HCT116 (cell line): ENCODE data around the gene RBKS. TPM values are rescaled to one million over a fixed set of nuclear protein-coding genes. Genes with fewer than 3 reads are reported as not detected.

Source experiments
- ATAC-seq: fragments of 200-7000 bp; cut with Tn5 transposase; 2 replicates; pipeline ENCODE4 v1.9.1; 2020; ENCODE audit warnings: mild to moderate bottlenecking, moderate library complexity
- BruUV-seq: library from RNA; stranded (reverse); fragments of 400-500 nt; replicated peaks from 2 replicates; lab custom pipeline; 2021; lab: Mats Ljungman, UMichigan
- CTCF ChIA-PET: fragments of 300-600 bp; sonication (Branson Sonifier 250); formaldehyde crosslinking; loops from one replicate; lab custom pipeline; 2021; ENCODE audit warnings: antibody characterized with exemption; lab: Charles Lee
- POLR2A ChIA-PET: fragments of 300-600, 350-600 bp; sonication (Branson Sonifier 250); formaldehyde crosslinking; loops from one replicate; lab custom pipeline; 2021; ENCODE audit warnings: antibody characterized with exemption; lab: Charles Lee
- RAD21 ChIA-PET, 2 experiments: fragments of 300-600 bp; sonication (Branson Sonifier 250); formaldehyde crosslinking; loops; one replicate each; lab custom pipeline; 2023; ENCODE audit warnings: low total read pairs in 2 of 2; ENCODE audit not compliant: uncharacterized antibody in 2 of 2, unreplicated experiment in 2 of 2, low non-redundant PET in 1 of 2; lab: Charles Lee
- DNase-seq: peaks from one replicate; pipeline ENCODE4 v3.0.0-alpha.2; 2010; ENCODE audit warnings: low read depth, low spot score
- H2AFZ ChIP-seq: fragments of 200-600 bp; shearing (Covaris generic), sonication (generic); 2 replicates; pipeline ENCODE4 v1.6.1; 2017; ENCODE audit warnings: low read depth, mixed run types, mixed read lengths, antibody characterized with exemption, low read length; ENCODE audit not compliant: poor library complexity, severe bottlenecking
- H3K27ac ChIP-seq: 2 replicates; pipeline ENCODE4 v1.5.1; 2012; ENCODE audit warnings: low read depth, low read length
- H3K27me3 ChIP-seq: fragments of 200-600 bp; sonication (generic); 2 replicates; pipeline ENCODE4 v1.6.1; 2016; ENCODE audit warnings: mixed run types, low read length, mixed read lengths; ENCODE audit not compliant: insufficient read depth
- H3K36me3 ChIP-seq, 2 experiments: fragments of 200-500 bp in 1 of 2; fragments of 200-600 bp in 1 of 2; sonication (Bioruptor generic) in 1 of 2; sonication (generic) in 1 of 2; 2 replicates each; pipeline versions ENCODE4 v1.5.1 to v1.6.1; 2014 to 2016; ENCODE audit warnings: low read length in 2 of 2, inconsistent platforms in 1 of 2, mixed read lengths in 1 of 2, mixed run types in 1 of 2; ENCODE audit not compliant: insufficient read depth in 2 of 2, control insufficient read depth in 1 of 2
- H3K4me1 ChIP-seq, 2 experiments: fragments of 200-600 bp in 1 of 2; sonication (generic) in 1 of 2; 2 replicates each; pipeline versions ENCODE4 v1.5.1 to v1.6.1; 2012 to 2017; ENCODE audit warnings: low read length in 2 of 2, inconsistent platforms in 1 of 2, mild to moderate bottlenecking in 1 of 2, mixed read lengths in 1 of 2, mixed run types in 1 of 2, moderate library complexity in 1 of 2; ENCODE audit not compliant: insufficient read depth in 2 of 2, control insufficient read depth in 1 of 2
- H3K4me2 ChIP-seq: fragments of 200-600 bp; sonication (generic); 2 replicates; pipeline ENCODE4 v1.6.1; 2017; ENCODE audit warnings: mixed run types, low read length, mixed read lengths
- H3K4me3 ChIP-seq, 2 experiments: fragments of 200-600 bp in 1 of 2; sonication (generic) in 1 of 2; replicated peaks in 1 of 2; 2 replicates each; pipeline ENCODE4 v1.5.1; 2011 to 2016; ENCODE audit warnings: low read length in 2 of 2, control low read depth in 1 of 2, low read depth in 1 of 2, mild to moderate bottlenecking in 1 of 2, mixed read lengths in 1 of 2, mixed run types in 1 of 2
- H3K79me2 ChIP-seq: fragments of 200-600 bp; sonication (generic); 2 replicates; pipeline ENCODE4 v1.6.1; 2017; ENCODE audit warnings: mild to moderate bottlenecking, mixed run types, low read length, moderate library complexity, mixed read lengths; ENCODE audit not compliant: insufficient read depth
- H3K9ac ChIP-seq: fragments of 200-600 bp; sonication (generic); 2 replicates; pipeline ENCODE4 v1.6.1; 2016; ENCODE audit warnings: low read length, mixed read lengths
- H3K9me2 ChIP-seq: fragments of 200-600 bp; sonication (generic), shearing (Covaris generic); 2 replicates; pipeline ENCODE4 v1.6.1; 2017; ENCODE audit warnings: mixed run types, mild to moderate bottlenecking, moderate library complexity; ENCODE audit not compliant: insufficient read depth
- H3K9me3 ChIP-seq, 2 experiments: fragments of 200-500 bp in 1 of 2; fragments of 200-600 bp in 1 of 2; sonication (Bioruptor generic) in 1 of 2; sonication (generic) in 1 of 2; 2 replicates each; pipeline ENCODE4 v1.6.1; 2014 to 2017; ENCODE audit warnings: low read length in 2 of 2, mixed read lengths in 2 of 2, inconsistent platforms in 1 of 2, low read depth in 1 of 2, mild to moderate bottlenecking in 1 of 2, mixed run types in 1 of 2, moderate library complexity in 1 of 2; ENCODE audit not compliant: control insufficient read depth in 1 of 2, insufficient read depth in 1 of 2
- H4K20me1 ChIP-seq: fragments of 200-600 bp; sonication (generic), shearing (Covaris generic); 2 replicates; pipeline ENCODE4 v1.6.1; 2017; ENCODE audit warnings: mixed run types, mild to moderate bottlenecking, moderate library complexity; ENCODE audit not compliant: insufficient read depth
- CBX3 ChIP-seq: IDR thresholded peaks from 2 replicates; pipeline ENCODE4 v1.6.1; 2012; ENCODE audit warnings: low read depth
- EZH2 ChIP-seq: fragments of 200-600 bp; sonication (generic); IDR thresholded peaks from 2 replicates; pipeline ENCODE4 v1.6.1; 2017; ENCODE audit warnings: antibody characterized with exemption, mixed run types
- FOSL1 ChIP-seq: IDR thresholded peaks from 2 replicates; pipeline ENCODE4 v1.6.1; 2012; ENCODE audit warnings: low read depth
- JUND ChIP-seq: IDR thresholded peaks from 2 replicates; pipeline ENCODE4 v1.6.1; 2012
- SP1 ChIP-seq: IDR thresholded peaks from 2 replicates; pipeline ENCODE4 v1.6.1; 2012; ENCODE audit warnings: low read depth
- TCF7L2 ChIP-seq: IDR thresholded peaks from 2 replicates; pipeline ENCODE4 v1.7.0; 2011; ENCODE audit warnings: borderline replicate concordance, inconsistent platforms; ENCODE audit not compliant: insufficient read depth, insufficient read length; ENCODE audit errors: extremely low read depth
- intact Hi-C: fragments of 100-400 bp; cut with micrococcal nuclease; formaldehyde crosslinking; loops from 2 replicates; pipeline ENCODE4 v1.10.0; 2022
- total RNA-seq: library from RNA; stranded (reverse); gene quantifications from one replicate; pipeline ENCODE4 v1.2.1, GENCODE V29; 2021; ENCODE audit not compliant: unreplicated experiment
- TF ChIP-seq, protein P1 (sequence below): IDR thresholded peaks from 2 replicates; pipeline ENCODE4 v1.6.1; 2012; ENCODE audit warnings: low read depth

Gene RBKS
- total RNA-seq, 1 experiment from 2014 or later, result 2.4 TPM

- Histone ChIP-seq H3K4me1 (peaks cover 12 to 18% of the 10 kb centered on the region in 2 experiments), H2AFZ (no peak overlapping the region), H3K27ac (no peak overlapping the region; the same call in 1 of the 2 replicates), H3K9me2 (no peaks in the 10 kb centered on the region; the same call in 1 of the 2 replicates), H3K4me3 (no peak overlapping the region), H3K79me2 (no peaks in the 10 kb centered on the region), H3K36me3 (no peaks in the 10 kb centered on the region), H3K27me3 (no peaks in the 10 kb centered on the region), H3K4me2 (peak overlapping the region; percentile 54), H4K20me1 (no peaks in the 10 kb centered on the region), H3K9ac (no peak overlapping the region), H3K9me3 (no peaks in the 10 kb centered on the region)
- POLR2A ChIA-PET, result no interaction called here
- DNase-seq, result peak; percentile 54
- peak; percentile 99 for ATAC-seq
- no TSS peak for BruUV-seq
- TF ChIP-seq SP1, result 0 out of 2 replicates have a peak, but pooled peaks have one; percentile 8
- TF ChIP-seq JUND, result peak; percentile 58
- TF ChIP-seq CBX3, result 0 out of 2 replicates have a peak, but pooled peaks have one; percentile 35
- no peak for TF ChIP-seq TCF7L2
- TF ChIP-seq, protein P1, sequence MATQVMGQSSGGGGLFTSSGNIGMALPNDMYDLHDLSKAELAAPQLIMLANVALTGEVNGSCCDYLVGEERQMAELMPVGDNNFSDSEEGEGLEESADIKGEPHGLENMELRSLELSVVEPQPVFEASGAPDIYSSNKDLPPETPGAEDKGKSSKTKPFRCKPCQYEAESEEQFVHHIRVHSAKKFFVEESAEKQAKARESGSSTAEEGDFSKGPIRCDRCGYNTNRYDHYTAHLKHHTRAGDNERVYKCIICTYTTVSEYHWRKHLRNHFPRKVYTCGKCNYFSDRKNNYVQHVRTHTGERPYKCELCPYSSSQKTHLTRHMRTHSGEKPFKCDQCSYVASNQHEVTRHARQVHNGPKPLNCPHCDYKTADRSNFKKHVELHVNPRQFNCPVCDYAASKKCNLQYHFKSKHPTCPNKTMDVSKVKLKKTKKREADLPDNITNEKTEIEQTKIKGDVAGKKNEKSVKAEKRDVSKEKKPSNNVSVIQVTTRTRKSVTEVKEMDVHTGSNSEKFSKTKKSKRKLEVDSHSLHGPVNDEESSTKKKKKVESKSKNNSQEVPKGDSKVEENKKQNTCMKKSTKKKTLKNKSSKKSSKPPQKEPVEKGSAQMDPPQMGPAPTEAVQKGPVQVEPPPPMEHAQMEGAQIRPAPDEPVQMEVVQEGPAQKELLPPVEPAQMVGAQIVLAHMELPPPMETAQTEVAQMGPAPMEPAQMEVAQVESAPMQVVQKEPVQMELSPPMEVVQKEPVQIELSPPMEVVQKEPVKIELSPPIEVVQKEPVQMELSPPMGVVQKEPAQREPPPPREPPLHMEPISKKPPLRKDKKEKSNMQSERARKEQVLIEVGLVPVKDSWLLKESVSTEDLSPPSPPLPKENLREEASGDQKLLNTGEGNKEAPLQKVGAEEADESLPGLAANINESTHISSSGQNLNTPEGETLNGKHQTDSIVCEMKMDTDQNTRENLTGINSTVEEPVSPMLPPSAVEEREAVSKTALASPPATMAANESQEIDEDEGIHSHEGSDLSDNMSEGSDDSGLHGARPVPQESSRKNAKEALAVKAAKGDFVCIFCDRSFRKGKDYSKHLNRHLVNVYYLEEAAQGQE, result no peak
- TF ChIP-seq FOSL1, result peak; percentile 62
- TF ChIP-seq EZH2, result no peak
- intact Hi-C loops, result no loop called here
- RAD21 ChIA-PET, result no interaction called here
- CTCF ChIA-PET, result no interaction called here
Observed at GRCh38 chr2:27932396-27932795, 42.2 kb upstream of the RBKS start.
